DND-41 (cell line): ENCODE measurements around the gene ETV4.

Experiments used
- ATAC-seq: fragments of 200-7000 bp; cut with Tn5 transposase; 3 replicates; pipeline ENCODE4 v1.9.1; 2021; ENCODE audit warnings: low read depth; ENCODE audit not compliant: insufficient read depth
- DNase-seq: peaks from one replicate; pipeline ENCODE4 v3.0.0-alpha.2; 2020
- H2AFZ ChIP-seq: 2 replicates; pipeline ENCODE4 v1.6.0; 2012; ENCODE audit warnings: low read depth, low read length
- H3K27ac ChIP-seq: 2 replicates; pipeline ENCODE4 v1.5.1; 2012; ENCODE audit warnings: low read length, inconsistent platforms
- H3K27me3 ChIP-seq: fragments of 200-600 bp; sonication (generic); 2 replicates; pipeline ENCODE4 v1.6.0; 2012; ENCODE audit warnings: low read length, mild to moderate bottlenecking, inconsistent platforms; ENCODE audit not compliant: insufficient read depth, poor library complexity
- H3K36me3 ChIP-seq: 2 replicates; pipeline ENCODE4 v1.5.1; 2012; ENCODE audit warnings: low read length, inconsistent platforms; ENCODE audit not compliant: insufficient read depth
- H3K4me1 ChIP-seq: 2 replicates; pipeline ENCODE4 v1.5.1; 2012; ENCODE audit warnings: mild to moderate bottlenecking, low read length; ENCODE audit not compliant: insufficient read depth
- H3K4me2 ChIP-seq: 2 replicates; pipeline ENCODE4 v1.6.0; 2012; ENCODE audit warnings: mild to moderate bottlenecking, moderate library complexity, low read length, inconsistent platforms; ENCODE audit not compliant: insufficient read depth
- H3K4me3 ChIP-seq, 2 experiments: fragments of 200-600 bp in 1 of 2; shearing (Covaris generic) in 1 of 2; 2 replicates each; pipeline ENCODE4 v1.5.1; 2012 to 2016; ENCODE audit warnings: inconsistent platforms in 2 of 2, low read length in 2 of 2, mild to moderate bottlenecking in 2 of 2, low read depth in 1 of 2, moderate library complexity in 1 of 2
- H3K79me2 ChIP-seq: 2 replicates; pipeline ENCODE4 v1.6.0; 2012; ENCODE audit warnings: low read length, inconsistent platforms; ENCODE audit not compliant: insufficient read depth
- H3K9ac ChIP-seq: 2 replicates; pipeline ENCODE4 v1.6.0; 2012; ENCODE audit warnings: low read depth, mild to moderate bottlenecking, inconsistent platforms, low read length, moderate library complexity
- H3K9me3 ChIP-seq: 2 replicates; pipeline ENCODE4 v1.5.1; 2012; ENCODE audit warnings: low read length, moderate library complexity, mild to moderate bottlenecking, inconsistent platforms; ENCODE audit not compliant: insufficient read depth, severe bottlenecking
- H4K20me1 ChIP-seq: 2 replicates; pipeline ENCODE4 v1.6.0; 2012; ENCODE audit warnings: low read length; ENCODE audit not compliant: insufficient read depth
- CTCF ChIP-seq: IDR thresholded peaks from 2 replicates; pipeline ENCODE4 v1.5.1; 2012; ENCODE audit warnings: borderline replicate concordance, low read length, moderate library complexity, mild to moderate bottlenecking; ENCODE audit not compliant: poor library complexity, severe bottlenecking; ENCODE audit errors: extremely low read depth
- EZH2 ChIP-seq: IDR thresholded peaks from 3 replicates; pipeline ENCODE4 v1.6.1; 2012; ENCODE audit warnings: borderline replicate concordance, low read depth, mild to moderate bottlenecking, moderate library complexity, low read length, inconsistent platforms; ENCODE audit not compliant: severe bottlenecking

The ETV4 gene

GRCh38 chr17:43570518-43570928 is 24.4 kb upstream of the ETV4 start:
- DNase-seq (no peak), ATAC-seq (no peak)
- no peak overlapping the region for H3K9ac ChIP-seq
- H3K4me1 ChIP-seq: no peaks in the 10 kb centered on the region
- peaks cover 3% of the 10 kb centered on the region for H3K27me3 ChIP-seq
- no peaks in the 10 kb centered on the region for H3K36me3 ChIP-seq
- H3K79me2 ChIP-seq: no peaks in the 10 kb centered on the region
- no peak overlapping the region for H3K27ac ChIP-seq
- H3K4me2 ChIP-seq: no peak overlapping the region
- no peak overlapping the region for H3K4me3 ChIP-seq
- no peak for TF ChIP-seq CTCF
- TF ChIP-seq EZH2: no peak
- H3K9me3 ChIP-seq: no peaks in the 10 kb centered on the region
- H2AFZ ChIP-seq: no peak overlapping the region
- no peaks in the 10 kb centered on the region for H4K20me1 ChIP-seq

GRCh38 chr17:43568506-43569082 is 22.5 kb upstream of the ETV4 start:
- Histone ChIP-seq H3K27me3 (peaks cover 3% of the 10 kb centered on the region), H3K9me3 (no peaks in the 10 kb centered on the region), H2AFZ (no peak overlapping the region), H3K27ac (no peak overlapping the region), H3K4me1 (no peaks in the 10 kb centered on the region), H3K4me3 (no peak overlapping the region), H3K36me3 (no peaks in the 10 kb centered on the region), H3K4me2 (no peak overlapping the region), H3K79me2 (no peaks in the 10 kb centered on the region), H4K20me1 (no peaks in the 10 kb centered on the region), H3K9ac (no peak overlapping the region)
- ATAC-seq (no peak), DNase-seq (no peak)
- no peak for TF ChIP-seq CTCF
- TF ChIP-seq EZH2: no peak

- Histone ChIP-seq H3K27ac (no peak overlapping the region), H3K79me2 (no peaks in the 10 kb centered on the region), H2AFZ (no peak overlapping the region), H3K4me3 (no peak overlapping the region), H3K9me3 (no peaks in the 10 kb centered on the region), H3K36me3 (no peaks in the 10 kb centered on the region), H3K9ac (no peak overlapping the region), H3K27me3 (peaks cover 16% of the 10 kb centered on the region), H3K4me1 (no peaks in the 10 kb centered on the region), H3K4me2 (no peak overlapping the region), H4K20me1 (no peaks in the 10 kb centered on the region)
- TF ChIP-seq CTCF: no peak
- no peak for TF ChIP-seq EZH2
- ATAC-seq: no peak
- DNase-seq: no peak
These were observed 17.8 kb upstream of the ETV4 start for GRCh38 chr17:43563600-43564594.
